Immature natural killer cell (primary cell): ENCODE results near the gene CCDC197. TPM values are rescaled to one million over a fixed set of nuclear protein-coding genes. Genes with fewer than 3 reads are reported as not detected.

ENCODE experiments used
- DNase-seq, 3 donors: peaks; one replicate each; pipeline ENCODE4 v3.0.0; 2022; ENCODE audit warnings: mixed read lengths in 1 of 3
- H3K27ac Mint-ChIP-seq, 6 donors: one replicate each; pipeline ENCODE4 v1.8.0; 2020; ENCODE audit warnings: mixed read lengths in 6 of 6, mild to moderate bottlenecking in 5 of 6, inconsistent platforms in 4 of 6, moderate library complexity in 3 of 6
- H3K27me3 Mint-ChIP-seq, 3 donors: one replicate each; pipeline ENCODE4 v1.8.0; 2020 to 2021; ENCODE audit warnings: low read depth in 3 of 3, mild to moderate bottlenecking in 3 of 3, mixed read lengths in 3 of 3, moderate library complexity in 3 of 3, inconsistent platforms in 1 of 3
- H3K36me3 Mint-ChIP-seq, 3 donors: one replicate each; pipeline ENCODE4 v1.8.0; 2020; ENCODE audit warnings: mixed read lengths in 3 of 3, inconsistent platforms in 2 of 3, mild to moderate bottlenecking in 2 of 3
- H3K4me1 Mint-ChIP-seq, 2 donors: one replicate each; pipeline ENCODE4 v1.8.0; 2020; ENCODE audit warnings: inconsistent platforms in 2 of 2, mild to moderate bottlenecking in 2 of 2, mixed read lengths in 2 of 2, moderate library complexity in 1 of 2
- H3K4me3 Mint-ChIP-seq, 5 donors: one replicate each; pipeline ENCODE4 v1.8.0; 2020; ENCODE audit warnings: mild to moderate bottlenecking in 5 of 5, mixed read lengths in 5 of 5, inconsistent platforms in 3 of 5, moderate library complexity in 3 of 5
- H3K9me3 Mint-ChIP-seq, 6 donors: one replicate each; pipeline ENCODE4 v1.8.0; 2020; ENCODE audit warnings: mild to moderate bottlenecking in 6 of 6, mixed read lengths in 6 of 6, inconsistent platforms in 4 of 6, moderate library complexity in 3 of 6
- polyA plus RNA-seq, 3 donors: library from polyadenylated mRNA; unstranded; fragments of 300-500 nt; fragmentation: Illumina TruSeq; gene quantifications; one replicate each; pipeline ENCODE4 v1.2.3, GENCODE V29; 2021

The CCDC197 gene
- polyA plus RNA-seq, 3 donors from 2014 or later: not detected

DNA sequence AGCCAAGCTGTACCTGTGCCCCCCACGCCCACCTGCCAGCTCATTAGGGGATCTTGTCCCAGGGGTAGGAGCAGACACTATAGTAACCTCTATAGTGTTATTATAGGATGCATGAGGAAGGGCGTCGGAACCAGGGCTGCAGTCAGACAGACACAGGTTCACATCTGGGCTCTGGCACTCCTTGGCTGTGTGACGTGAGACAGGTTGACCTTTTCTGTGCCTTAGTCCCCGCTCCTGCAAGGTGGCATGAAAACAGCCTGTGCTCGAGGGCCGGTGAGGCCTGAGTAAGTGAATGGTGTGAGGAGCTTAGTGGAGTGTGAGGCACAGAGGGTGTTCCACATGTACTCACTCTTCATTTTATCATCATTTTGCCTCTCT lies 39.8 kb upstream of the CCDC197 start:
- H3K4me3 Mint-ChIP-seq: peak overlapping the region in 3 of 5 donors; percentile 30 to 54 (median 33)
- no peak for DNase-seq
- peaks cover 80 to 84% of the 10 kb centered on the region in 2 donors for H3K4me1 Mint-ChIP-seq
- peaks cover 7 to 12% (median 10%) of the 10 kb centered on the region in 3 donors for H3K27me3 Mint-ChIP-seq
- peaks cover 0 to 4% (median 3%) of the 10 kb centered on the region in 3 donors for H3K36me3 Mint-ChIP-seq
- no peaks in the 10 kb centered on the region for H3K9me3 Mint-ChIP-seq
- H3K27ac Mint-ChIP-seq: peak overlapping the region; percentile 60 to 96 (median 88)

- peaks cover 87 to 91% of the 10 kb centered on the region in 2 donors for H3K4me1 Mint-ChIP-seq
- H3K27ac Mint-ChIP-seq: peak overlapping the region; percentile 77 to 99 (median 92)
- peaks cover 8 to 17% (median 16%) of the 10 kb centered on the region in 3 donors for H3K27me3 Mint-ChIP-seq
- peaks cover 0 to 4% (median 3%) of the 10 kb centered on the region in 3 donors for H3K36me3 Mint-ChIP-seq
- no peak for DNase-seq
- peak overlapping the region in 4 of 5 donors; percentile 24 to 54 (median 32) for H3K4me3 Mint-ChIP-seq
- no peaks in the 10 kb centered on the region for H3K9me3 Mint-ChIP-seq
Observed at GRCh38 chr14:93957751-93958566, 39.1 kb upstream of the CCDC197 start.

- H3K27ac Mint-ChIP-seq: peak overlapping the region; percentile 89 to 99 (median 96)
- H3K27me3 Mint-ChIP-seq: peaks cover 8 to 20% (median 18%) of the 10 kb centered on the region in 3 donors
- peak overlapping the region; percentile 60 to 82 (median 74) for H3K4me3 Mint-ChIP-seq
- no peak for DNase-seq
- H3K4me1 Mint-ChIP-seq: peaks cover 93 to 97% of the 10 kb centered on the region in 2 donors
- H3K9me3 Mint-ChIP-seq: no peaks in the 10 kb centered on the region
- peaks cover 0 to 4% (median 3%) of the 10 kb centered on the region in 3 donors for H3K36me3 Mint-ChIP-seq
Observed at GRCh38 chr14:93958567-93959238, 38.4 kb upstream of the CCDC197 start.

DNA sequence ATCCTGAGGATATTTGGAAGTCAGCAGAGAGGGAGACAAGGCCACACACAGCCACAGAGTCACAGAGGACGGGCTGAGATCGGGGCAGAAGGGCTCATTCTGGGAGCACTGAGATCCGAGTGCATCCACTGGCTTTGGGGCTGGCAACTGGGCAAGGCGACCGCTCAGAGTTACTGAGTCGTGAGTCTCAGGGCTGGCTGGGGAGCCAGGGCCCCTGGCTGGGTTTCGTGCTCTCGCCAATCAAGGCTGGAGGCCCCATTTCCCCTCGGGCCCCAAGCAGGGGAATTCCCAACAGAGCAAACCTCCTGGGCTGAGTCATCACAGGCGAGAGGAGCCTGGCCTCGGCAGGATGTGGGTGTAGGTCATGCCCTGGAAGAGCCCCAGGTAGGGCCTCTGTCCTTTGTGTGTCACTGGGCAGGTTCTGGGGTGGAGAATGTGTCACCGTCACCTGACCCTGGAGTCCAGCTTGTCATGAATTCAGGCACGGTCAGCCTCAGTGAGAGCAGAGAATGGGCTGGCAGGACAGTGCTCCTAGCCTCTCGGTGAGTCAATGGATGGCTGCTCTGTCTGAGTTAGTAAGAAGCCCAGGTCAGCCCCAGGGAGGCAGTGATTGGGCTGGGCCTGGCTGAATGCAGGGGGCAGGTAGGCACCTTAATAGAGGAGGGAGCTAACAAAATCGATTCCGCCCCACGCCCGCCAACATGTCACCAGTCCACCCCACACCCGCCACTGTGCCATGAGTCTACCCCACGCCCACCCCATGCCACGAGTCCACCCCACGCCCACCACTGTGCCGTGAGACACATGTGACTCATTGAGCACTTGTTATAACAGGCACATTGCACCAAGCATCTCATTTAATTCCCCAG lies 37.6 kb upstream of the CCDC197 start:
- Mint-ChIP-seq H3K36me3 (peaks cover 0 to 4% (median 3%) of the 10 kb centered on the region in 3 donors), H3K4me3 (peak overlapping the region; percentile 60 to 82 (median 74)), H3K9me3 (no peaks in the 10 kb centered on the region), H3K27ac (peak overlapping the region; percentile 89 to 99 (median 96)), H3K27me3 (peaks cover 8 to 20% (median 18%) of the 10 kb centered on the region in 3 donors), H3K4me1 (peaks cover 94 to 97% of the 10 kb centered on the region in 2 donors)
- DNase-seq: peak; percentile 83 to 86 (median 86)

DNA sequence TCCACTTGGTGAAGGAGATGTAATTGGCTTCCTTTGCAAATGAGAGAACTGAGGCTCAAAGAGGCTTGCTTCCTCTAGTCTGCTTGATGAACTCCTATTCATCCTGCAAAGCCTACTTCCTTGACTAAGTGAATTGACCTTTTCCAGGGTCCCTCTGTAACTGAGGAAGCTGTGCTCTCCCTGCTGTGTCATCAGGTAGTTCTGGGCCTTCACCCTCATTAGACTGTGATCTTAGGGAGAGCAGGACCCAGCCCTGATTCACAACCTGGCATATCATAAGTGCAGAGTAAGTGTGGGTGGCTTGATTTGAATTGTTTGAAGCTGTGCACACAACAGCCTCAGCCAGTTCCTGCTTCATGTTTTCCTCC lies 37.0 kb upstream of the CCDC197 start:
- Mint-ChIP-seq H3K27ac (peak overlapping the region; percentile 89 to 99 (median 96)), H3K27me3 (peaks cover 8 to 20% (median 17%) of the 10 kb centered on the region in 3 donors), H3K36me3 (peaks cover 0 to 4% (median under 1%) of the 10 kb centered on the region in 3 donors), H3K4me3 (peak overlapping the region; percentile 35 to 82 (median 74)), H3K9me3 (no peaks in the 10 kb centered on the region), H3K4me1 (peaks cover 94 to 97% of the 10 kb centered on the region in 2 donors)
- DNase-seq: no peak

- peaks cover 8 to 20% (median 15%) of the 10 kb centered on the region in 3 donors for H3K27me3 Mint-ChIP-seq
- H3K9me3 Mint-ChIP-seq: no peaks in the 10 kb centered on the region
- DNase-seq: no peak
Observed at GRCh38 chr14:93960774-93961438, 36.2 kb upstream of the CCDC197 start.

DNA sequence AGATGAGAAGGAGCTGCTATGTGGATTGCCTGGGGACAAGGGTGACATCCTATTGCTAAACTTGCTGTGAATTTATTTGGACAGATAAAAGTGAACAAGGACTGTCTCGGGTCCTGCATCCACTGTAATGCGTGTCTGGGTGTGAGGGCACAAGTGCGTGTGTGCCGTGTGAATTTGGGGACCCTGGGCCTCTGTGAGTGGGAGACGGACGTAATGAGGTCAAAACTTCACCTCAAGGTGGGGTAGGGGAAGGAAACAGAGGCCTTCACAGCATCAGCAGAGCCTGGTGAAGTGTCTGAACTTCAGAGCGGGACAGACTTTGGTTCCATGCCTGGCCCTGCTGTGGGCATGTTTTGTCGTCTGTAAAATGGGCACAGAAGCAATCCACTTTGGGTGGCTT lies 35.5 kb upstream of the CCDC197 start:
- peaks cover 0 to 3% (median 0%) of the 10 kb centered on the region in 3 donors for H3K36me3 Mint-ChIP-seq
- peaks cover 90 to 96% of the 10 kb centered on the region in 2 donors for H3K4me1 Mint-ChIP-seq
- peaks cover 8 to 20% (median 15%) of the 10 kb centered on the region in 3 donors for H3K27me3 Mint-ChIP-seq
- no peaks in the 10 kb centered on the region for H3K9me3 Mint-ChIP-seq
- H3K4me3 Mint-ChIP-seq: peak overlapping the region; percentile 57 to 82 (median 75)
- H3K27ac Mint-ChIP-seq: peak overlapping the region; percentile 89 to 98 (median 97)
- DNase-seq: peak; percentile 33 to 55 (median 54)

More at GRCh38 chr14:93960774-93961438, 36.2 kb upstream of the CCDC197 start:
- Mint-ChIP-seq H3K27ac (peak overlapping the region; percentile 89 to 99 (median 98)), H3K4me3 (peak overlapping the region in 4 of 5 donors; percentile 57 to 82 (median 72)), H3K36me3 (peaks cover 0 to 3% (median 0%) of the 10 kb centered on the region in 3 donors), H3K4me1 (peaks cover 92 to 97% of the 10 kb centered on the region in 2 donors)

DNA sequence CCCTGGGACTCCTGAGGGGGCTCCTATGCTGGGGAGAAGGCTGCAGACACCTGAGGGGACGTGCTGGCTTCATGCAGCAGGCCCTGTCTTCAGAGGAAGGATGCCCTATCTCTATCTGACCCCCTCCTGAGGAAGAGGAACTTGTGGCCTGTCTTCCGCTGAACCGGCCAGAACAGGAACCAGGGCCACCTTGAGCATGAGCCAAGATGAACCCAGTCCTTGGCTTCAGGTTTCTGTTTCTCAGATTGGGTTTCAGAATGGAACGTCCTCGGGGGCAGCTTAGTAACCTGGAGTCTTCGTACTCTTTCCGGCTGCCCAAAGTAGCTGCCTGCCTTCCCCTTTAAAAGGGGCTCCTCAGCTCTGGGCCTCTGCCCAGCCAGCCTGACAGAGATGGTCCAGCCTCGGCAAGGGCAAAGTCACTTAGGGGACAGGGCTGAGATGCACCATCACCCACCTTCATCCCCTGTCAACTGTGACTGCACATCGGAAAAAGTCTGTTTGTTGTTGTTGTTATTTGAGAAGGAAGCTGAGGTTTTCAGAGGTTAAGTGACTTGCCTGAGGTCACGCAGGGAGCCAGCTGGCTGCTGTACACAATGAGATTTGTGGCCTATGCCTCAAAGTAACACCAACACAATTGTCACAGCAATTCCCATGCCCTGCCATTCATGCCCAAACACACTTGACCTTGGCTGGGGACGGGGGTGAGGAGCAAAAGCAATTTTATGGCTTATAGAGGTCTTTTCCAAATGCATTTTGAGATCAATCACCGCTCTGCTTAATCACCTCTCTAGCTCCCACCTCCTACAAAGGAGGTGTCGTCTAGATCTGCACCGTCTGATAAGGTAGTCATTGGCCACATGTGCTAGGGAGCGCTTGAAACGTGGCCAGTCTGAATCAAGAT lies 34.1 kb upstream of the CCDC197 start:
- Mint-ChIP-seq H3K4me1 (peaks cover 84 to 91% of the 10 kb centered on the region in 2 donors), H3K27me3 (peaks cover 8 to 17% (median 13%) of the 10 kb centered on the region in 3 donors), H3K9me3 (no peaks in the 10 kb centered on the region), H3K27ac (peak overlapping the region; percentile 89 to 100 (median 98)), H3K36me3 (peaks cover 0 to 3% (median 0%) of the 10 kb centered on the region in 3 donors), H3K4me3 (peak overlapping the region; percentile 63 to 82 (median 74))
- peak; percentile 70 to 81 (median 78) for DNase-seq

GRCh38 chr14:93963692-93964091 lies 33.4 kb upstream of the CCDC197 start:
- no peak for DNase-seq
- peaks cover 8 to 17% (median 13%) of the 10 kb centered on the region in 3 donors for H3K27me3 Mint-ChIP-seq
- H3K4me3 Mint-ChIP-seq: peak overlapping the region; percentile 63 to 82 (median 74)
- H3K36me3 Mint-ChIP-seq: peaks cover 0 to 3% (median 0%) of the 10 kb centered on the region in 3 donors
- H3K4me1 Mint-ChIP-seq: peaks cover 76 to 84% of the 10 kb centered on the region in 2 donors
- no peaks in the 10 kb centered on the region for H3K9me3 Mint-ChIP-seq
- H3K27ac Mint-ChIP-seq: peak overlapping the region; percentile 89 to 100 (median 98)

GRCh38 chr14:93964281-93964680 lies 32.8 kb upstream of the CCDC197 start:
- Mint-ChIP-seq H3K27me3 (peaks cover 6 to 15% (median 10%) of the 10 kb centered on the region in 3 donors), H3K4me1 (peaks cover 70 to 78% of the 10 kb centered on the region in 2 donors)

GRCh38 chr14:93964820-93965286 lies 32.2 kb upstream of the CCDC197 start:
- no peak for DNase-seq
- H3K27me3 Mint-ChIP-seq: peaks cover 3 to 15% (median 7%) of the 10 kb centered on the region in 3 donors
- no peaks in the 10 kb centered on the region for H3K9me3 Mint-ChIP-seq
- H3K4me1 Mint-ChIP-seq: peaks cover 65 to 72% of the 10 kb centered on the region in 2 donors
- H3K27ac Mint-ChIP-seq: peak overlapping the region; percentile 82 to 98 (median 86)
- H3K36me3 Mint-ChIP-seq: peaks cover 0 to 3% (median 0%) of the 10 kb centered on the region in 3 donors
- H3K4me3 Mint-ChIP-seq: peak overlapping the region in 2 of 5 donors; percentile 15 to 41

More at GRCh38 chr14:93964281-93964680, 32.8 kb upstream of the CCDC197 start:
- Mint-ChIP-seq H3K36me3 (peaks cover 0 to 3% (median 0%) of the 10 kb centered on the region in 3 donors), H3K27ac (peak overlapping the region in 5 of 6 donors; percentile 82 to 98 (median 89)), H3K4me3 (no peak overlapping the region), H3K9me3 (no peaks in the 10 kb centered on the region)
- DNase-seq: no peak
